GM21825 (cell line): ENCODE results near the gene RNF214.
"Not testable (repeated sequence)": the region's sequence is repeated elsewhere in the genome, so short reads cannot be mapped to it uniquely, and the experiment has no call there.

ENCODE experiments used
- ATAC-seq: cut with Tn5 transposase; IDR thresholded peaks from one replicate; pipeline ENCODE4 v1.9.1; 2021; ENCODE audit warnings: mild to moderate bottlenecking, moderate library complexity; ENCODE audit not compliant: unreplicated experiment

RNF214 gene

GRCh38 chr11:117197516-117198456 is 34.7 kb upstream of the RNF214 start:
- no peak for ATAC-seq

GRCh38 chr11:117198613-117199012 is 33.9 kb upstream of the RNF214 start:
- no peak for ATAC-seq

GRCh38 chr11:117199053-117199915 is 33.2 kb upstream of the RNF214 start, which contains the start of gene TAGLN:
TAGLN (plus strand) TSS chr11:117199370; CDS start chr11:117203014, 3,644 bp downstream.
- no peak for ATAC-seq

- ATAC-seq, result no peak
Observed at GRCh38 chr11:117199916-117200812, 32.3 kb upstream of the RNF214 start.

- ATAC-seq, result no peak
Observed at GRCh38 chr11:117200813-117201657, 31.4 kb upstream of the RNF214 start.

- ATAC-seq, result no peak
Observed at GRCh38 chr11:117201658-117202305, 30.7 kb upstream of the RNF214 start.

GRCh38 chr11:117202386-117203068 is 29.9 kb upstream of the RNF214 start:
- no peak for ATAC-seq

- ATAC-seq, result no peak
Observed at GRCh38 chr11:117203069-117203407, 29.4 kb upstream of the RNF214 start.

- no peak for ATAC-seq
Observed at GRCh38 chr11:117204283-117205080, 28.0 kb upstream of the RNF214 start.

- ATAC-seq, result no peak
Observed at GRCh38 chr11:117205211-117205818, 27.2 kb upstream of the RNF214 start.

GRCh38 chr11:117206111-117206510 is 26.4 kb upstream of the RNF214 start:
- not testable (repeated sequence) for ATAC-seq

- not testable (repeated sequence) for ATAC-seq
Observed at GRCh38 chr11:117206859-117207258, 25.6 kb upstream of the RNF214 start.

- ATAC-seq, result not testable (repeated sequence)
Observed at GRCh38 chr11:117207481-117207880, 25.0 kb upstream of the RNF214 start.

GRCh38 chr11:117208710-117209109 is 23.8 kb upstream of the RNF214 start:
- ATAC-seq, result not testable (repeated sequence)

- ATAC-seq, result not testable (repeated sequence)
Observed at GRCh38 chr11:117209351-117210125, 22.9 kb upstream of the RNF214 start.

GRCh38 chr11:117210620-117211019 is 21.9 kb upstream of the RNF214 start:
- no peak for ATAC-seq
